COR-L47 (cell line): Measurements from ENCODE around the gene MAP7D2.

Source experiments
- DNase-seq: peaks from one replicate; lab custom pipeline; 2025; lab: John Stamatoyannopoulos, UW

Gene MAP7D2

GRCh38 chrX:20112022-20112774 is 4.5 kb downstream of the MAP7D2 start:
- DNase-seq = no peak

DNA sequence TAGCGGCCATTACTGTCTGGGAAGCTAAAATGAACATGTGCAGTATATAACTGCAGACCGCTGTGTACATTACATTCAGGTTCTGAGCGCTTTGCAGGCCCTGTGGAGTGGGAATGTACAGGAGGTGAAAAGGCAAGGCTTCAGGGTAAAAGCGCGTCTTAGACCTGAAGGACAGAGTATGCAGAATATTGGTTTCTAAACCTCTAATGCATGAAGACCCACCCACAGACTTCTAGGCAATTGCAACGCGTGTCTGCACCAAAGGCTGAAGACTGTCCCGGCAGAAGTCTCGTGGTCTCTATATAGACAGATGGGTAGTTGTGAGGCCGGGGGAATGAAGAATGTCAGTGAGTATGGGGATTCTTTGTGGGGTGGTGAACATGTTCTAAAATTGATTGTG is 5.4 kb downstream of the MAP7D2 start:
- DNase-seq = no peak

- DNase-seq = no peak
These were observed 14.6 kb downstream of the MAP7D2 start for GRCh38 chrX:20101934-20102581.

DNA sequence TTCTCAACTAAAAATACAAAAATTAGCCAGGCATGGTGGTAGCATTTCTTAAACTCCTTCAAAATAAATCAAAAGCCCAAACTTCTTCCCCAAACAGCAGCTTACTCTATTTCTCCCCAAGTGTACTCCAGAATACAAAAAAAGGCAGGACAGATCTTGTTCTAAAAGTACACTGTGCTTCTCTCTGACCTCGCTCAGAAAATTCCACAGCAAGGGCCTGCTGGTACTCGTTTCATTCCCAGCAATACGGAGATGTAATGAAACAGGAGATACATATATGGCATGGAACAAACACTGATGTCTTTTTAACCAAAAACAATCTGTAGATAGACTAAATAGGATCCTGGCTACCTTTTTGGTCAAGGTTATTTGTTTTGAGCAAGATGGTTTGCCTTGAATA is 25.2 kb downstream of the MAP7D2 start:
- no peak for DNase-seq

GRCh38 chrX:20089845-20090244 is 26.9 kb downstream of the MAP7D2 start:
- no peak for DNase-seq

DNA sequence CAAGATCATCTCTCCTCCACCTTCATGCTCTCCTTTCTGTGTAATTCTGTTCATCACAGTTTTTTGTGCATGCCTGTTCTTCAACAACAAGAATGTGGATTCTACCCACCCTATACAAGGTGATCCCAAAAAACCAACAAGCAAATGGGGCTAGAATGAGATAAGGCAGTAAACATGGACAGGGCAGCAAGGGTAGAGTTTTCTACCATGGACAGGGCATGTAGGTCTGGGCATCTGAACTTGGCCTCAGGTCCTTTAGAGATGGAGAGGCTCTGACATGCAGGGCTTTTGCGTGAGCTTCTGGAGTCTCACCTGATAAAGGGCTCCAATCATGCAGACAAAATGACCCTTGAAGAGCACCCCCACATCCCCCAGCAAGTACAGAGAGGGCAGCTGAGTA is 36.4 kb downstream of the MAP7D2 start:
- no peak for DNase-seq

GRCh38 chrX:20071511-20072079 is 45.1 kb downstream of the MAP7D2 start:
- no peak for DNase-seq

- peak; percentile 56 for DNase-seq
These were observed 48.8 kb downstream of the MAP7D2 start for GRCh38 chrX:20067709-20068561.

DNA sequence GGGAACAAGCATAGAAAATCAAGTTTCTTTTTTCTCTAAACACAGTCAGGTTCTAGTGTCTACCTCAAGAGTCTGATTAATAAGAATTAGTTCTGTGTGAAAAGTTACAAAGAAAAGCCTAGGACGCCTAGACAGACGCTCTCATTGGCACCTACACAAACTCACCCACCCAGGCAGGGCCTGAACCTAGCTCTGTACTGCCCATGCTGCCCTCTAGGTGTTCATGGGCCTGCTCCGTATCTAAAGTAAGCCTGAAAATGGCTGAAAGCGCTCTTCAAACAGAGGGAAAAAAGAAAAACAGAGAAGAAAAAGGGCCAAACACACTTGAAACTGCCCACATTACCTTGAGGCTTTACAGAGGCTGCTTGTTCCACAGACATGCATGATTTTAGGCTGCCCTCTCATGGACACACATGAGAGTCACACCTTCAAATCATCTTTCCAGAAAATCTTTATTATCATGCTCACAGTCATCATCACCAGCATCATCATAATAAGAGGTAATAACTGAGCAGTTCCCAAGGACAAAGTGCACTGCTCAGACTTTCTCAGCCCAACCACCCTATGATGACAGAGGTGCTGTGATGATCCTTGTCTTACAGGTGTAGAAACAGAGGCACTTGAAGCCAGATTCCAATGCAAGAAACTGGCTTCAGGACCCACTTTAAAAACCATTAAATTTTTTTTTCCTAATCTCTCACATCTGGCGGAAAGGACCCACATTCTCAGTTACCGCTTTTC is 49.6 kb downstream of the MAP7D2 start:
- peak; percentile 42 for DNase-seq

GRCh38 chrX:20063716-20064351 is 52.9 kb downstream of the MAP7D2 start:
- DNase-seq = no peak

DNA sequence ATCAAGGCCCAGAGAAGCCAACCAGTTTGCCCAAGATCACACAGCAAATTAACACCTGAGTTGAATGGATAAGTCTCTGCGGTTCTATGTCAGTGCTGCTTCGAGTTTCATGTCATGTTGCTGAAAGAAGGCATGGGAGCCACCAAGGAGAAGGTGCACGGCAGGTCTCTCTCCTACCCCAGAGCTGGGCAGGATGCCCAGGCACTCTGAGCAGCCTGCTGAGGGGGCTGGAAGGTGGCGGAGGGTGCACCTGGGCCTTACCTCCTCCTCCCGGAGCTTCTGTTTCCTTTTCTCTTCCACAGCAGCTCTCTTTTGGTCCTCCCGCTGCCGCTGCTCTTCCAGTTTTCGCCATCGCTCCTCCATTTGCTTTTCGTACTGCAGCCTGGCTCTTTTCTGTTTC is 53.6 kb downstream of the MAP7D2 start:
- DNase-seq = no peak

DNA sequence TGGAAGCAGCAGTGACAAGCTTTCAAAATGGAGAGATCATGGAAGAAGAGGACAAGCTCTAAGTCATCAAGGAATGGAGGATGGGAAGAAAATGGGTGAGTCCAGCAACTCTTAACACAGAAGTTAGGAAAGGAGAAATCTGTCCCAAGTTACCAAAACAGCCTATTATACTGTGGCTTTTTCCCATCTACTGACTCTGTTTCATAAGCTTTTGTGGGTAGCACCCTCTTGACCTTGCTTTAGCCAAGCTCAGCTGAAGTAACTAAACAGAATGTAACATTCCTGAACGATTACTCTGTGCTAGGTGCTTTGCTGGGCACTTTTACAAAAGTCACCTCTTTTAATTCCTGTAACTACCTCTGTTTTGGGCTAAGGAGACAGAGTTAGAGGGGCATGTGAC is 54.9 kb downstream of the MAP7D2 start:
- no peak for DNase-seq

DNA sequence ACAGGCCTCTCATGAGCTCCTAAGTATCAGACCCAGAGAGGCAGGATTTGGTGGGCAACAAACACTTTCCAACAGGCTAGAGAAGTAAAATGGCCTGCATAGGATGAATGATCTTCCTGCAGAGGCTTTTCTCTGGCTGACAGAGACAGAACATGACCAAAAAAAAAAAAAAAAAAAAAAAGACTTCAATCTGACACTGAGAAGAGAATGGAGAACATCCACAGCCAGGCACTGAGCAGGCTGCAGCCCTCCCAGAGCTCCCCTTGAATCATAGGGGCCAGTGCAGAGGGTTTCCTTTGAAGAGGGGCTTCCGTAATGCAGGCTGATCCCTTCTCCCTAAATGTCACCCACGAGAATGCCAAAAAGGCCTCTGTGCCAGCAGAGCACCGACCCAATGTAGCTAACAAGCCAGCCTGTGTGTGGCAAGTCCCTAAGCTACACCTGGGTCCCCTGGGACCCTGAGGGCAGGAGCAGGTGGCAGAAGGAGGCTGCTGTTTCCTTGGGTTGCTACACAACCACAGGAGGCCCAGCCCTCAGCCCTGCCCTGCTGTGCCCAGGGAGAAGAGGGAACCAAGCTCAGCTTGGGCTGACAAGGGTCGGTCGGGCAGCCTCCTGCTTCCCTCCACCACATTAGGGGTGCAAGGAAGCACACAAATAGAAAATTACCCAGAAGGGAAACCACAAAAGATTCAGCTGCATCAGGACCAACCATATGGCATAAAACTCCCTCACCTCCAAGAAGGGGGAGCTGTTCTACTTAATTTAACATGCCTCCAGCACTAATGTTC is 55.6 kb downstream of the MAP7D2 start:
- no peak for DNase-seq

DNA sequence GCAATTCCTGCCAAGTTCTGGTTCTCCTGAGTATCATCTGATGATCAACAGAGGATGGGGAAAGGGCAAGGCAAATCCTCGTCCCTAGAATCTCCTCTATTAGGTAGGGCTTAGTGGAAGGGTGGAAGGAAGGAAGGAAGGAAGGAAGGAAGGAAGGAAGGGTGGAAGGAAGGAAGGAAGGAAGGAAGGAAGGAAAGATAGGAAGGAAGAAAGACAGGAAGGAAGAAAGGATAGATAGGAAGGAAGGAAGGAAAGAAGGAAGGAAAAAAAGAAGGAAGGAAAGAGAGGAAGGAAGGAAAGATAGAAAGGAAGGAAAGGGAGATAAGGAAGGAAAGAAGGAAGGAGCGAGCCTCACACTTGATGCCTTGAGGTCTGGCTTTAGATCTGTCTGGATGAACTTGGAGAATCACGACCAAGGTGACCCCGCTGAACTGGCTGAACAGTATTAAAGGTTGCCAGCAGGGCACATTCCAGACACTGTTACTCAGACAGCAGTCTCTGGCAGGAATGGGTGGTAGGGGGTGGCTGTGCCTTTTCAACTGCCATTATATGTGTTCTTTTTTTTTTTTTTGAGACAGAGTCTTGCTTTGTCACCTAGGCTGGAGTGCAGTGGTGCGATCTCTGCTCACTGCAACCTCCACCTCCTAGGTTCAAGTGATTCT is 57.1 kb downstream of the MAP7D2 start:
- DNase-seq = no peak

DNA sequence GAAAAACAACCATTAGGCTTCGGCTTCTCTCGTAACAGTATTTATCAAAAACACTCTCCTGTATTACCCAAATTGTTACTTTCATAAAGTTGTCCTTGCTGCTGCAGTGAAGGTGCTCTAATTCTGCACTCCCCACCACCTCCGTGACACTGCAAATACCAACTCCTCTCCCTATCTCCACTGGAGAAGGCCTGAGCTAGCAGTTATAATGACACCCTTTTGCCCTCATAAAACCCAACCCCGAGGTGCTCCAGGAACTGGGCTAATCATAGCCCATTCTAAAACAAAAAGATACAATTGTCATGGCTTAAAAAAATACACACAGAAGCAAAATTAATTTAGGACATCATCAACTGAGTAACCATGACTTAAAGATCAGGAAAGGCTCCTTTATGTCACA is 59.2 kb downstream of the MAP7D2 start:
- DNase-seq = no peak

DNA sequence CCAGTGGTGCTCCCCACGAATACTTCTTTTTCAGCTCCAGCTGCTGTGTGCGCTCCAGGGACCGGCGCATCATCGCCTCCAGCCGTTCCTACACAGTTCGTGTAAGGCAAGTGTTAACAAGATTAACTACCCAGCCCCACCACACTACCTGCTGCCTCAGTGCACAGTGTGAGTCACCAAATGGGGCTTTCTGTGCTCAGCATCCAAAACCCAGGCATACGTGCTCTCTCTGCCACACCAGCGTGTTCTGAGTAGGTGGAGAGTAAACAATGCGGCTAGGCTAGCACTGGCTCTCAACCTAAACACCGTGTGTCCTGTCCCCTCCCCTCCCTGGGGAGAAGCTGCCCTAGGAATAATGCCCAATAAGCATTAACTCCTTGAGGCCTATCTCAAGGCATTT is 60.0 kb downstream of the MAP7D2 start:
- no peak for DNase-seq

GRCh38 chrX:20053537-20053936 is 63.2 kb downstream of the MAP7D2 start:
- DNase-seq = no peak

- DNase-seq = no peak
These were observed 69.8 kb downstream of the MAP7D2 start for GRCh38 chrX:20046864-20047263.

DNA sequence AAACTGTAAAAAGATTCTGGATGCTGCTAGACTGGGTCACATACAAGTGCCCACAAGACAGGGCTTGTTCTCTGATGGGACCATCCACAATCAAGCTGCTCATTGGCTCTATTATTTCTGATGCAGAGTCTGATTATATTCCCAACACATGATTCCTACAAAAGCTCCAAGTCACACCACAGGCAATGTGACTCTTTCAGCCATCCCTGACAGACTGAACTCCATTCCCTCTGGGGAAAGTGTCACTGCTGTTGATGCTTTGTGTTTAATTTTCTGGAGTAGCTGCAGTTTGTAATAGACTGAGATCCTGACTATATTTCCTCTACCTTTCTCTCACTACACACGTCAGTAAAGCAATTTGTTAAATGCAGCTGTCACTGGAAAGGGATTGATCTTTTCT is 70.5 kb downstream of the MAP7D2 start:
- DNase-seq = no peak

- DNase-seq = no peak
These were observed 74.5 kb downstream of the MAP7D2 start for GRCh38 chrX:20042221-20042620.
